ENCODE results near the gene TCF12. TPM values are rescaled to one million over a fixed set of nuclear protein-coding genes. Genes with fewer than 3 reads are reported as not detected.

Gene TCF12
- total RNA-seq, 1 donor from 2014 or later: 33.2 TPM

- no peak for FAIRE-seq
- TF ChIP-seq, protein P1, sequence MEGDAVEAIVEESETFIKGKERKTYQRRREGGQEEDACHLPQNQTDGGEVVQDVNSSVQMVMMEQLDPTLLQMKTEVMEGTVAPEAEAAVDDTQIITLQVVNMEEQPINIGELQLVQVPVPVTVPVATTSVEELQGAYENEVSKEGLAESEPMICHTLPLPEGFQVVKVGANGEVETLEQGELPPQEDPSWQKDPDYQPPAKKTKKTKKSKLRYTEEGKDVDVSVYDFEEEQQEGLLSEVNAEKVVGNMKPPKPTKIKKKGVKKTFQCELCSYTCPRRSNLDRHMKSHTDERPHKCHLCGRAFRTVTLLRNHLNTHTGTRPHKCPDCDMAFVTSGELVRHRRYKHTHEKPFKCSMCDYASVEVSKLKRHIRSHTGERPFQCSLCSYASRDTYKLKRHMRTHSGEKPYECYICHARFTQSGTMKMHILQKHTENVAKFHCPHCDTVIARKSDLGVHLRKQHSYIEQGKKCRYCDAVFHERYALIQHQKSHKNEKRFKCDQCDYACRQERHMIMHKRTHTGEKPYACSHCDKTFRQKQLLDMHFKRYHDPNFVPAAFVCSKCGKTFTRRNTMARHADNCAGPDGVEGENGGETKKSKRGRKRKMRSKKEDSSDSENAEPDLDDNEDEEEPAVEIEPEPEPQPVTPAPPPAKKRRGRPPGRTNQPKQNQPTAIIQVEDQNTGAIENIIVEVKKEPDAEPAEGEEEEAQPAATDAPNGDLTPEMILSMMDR (IDR thresholded peaks at IDR 0.05; ENCODE audit: insufficient read depth, low read length, severe bottlenecking): no peak
- peak; percentile 39 for DNase-seq (ENCODE audit: low read depth)
- Histone ChIP-seq H3K4me3 (ENCODE audit: low read depth, low read length) (no peak overlapping the region), H3K36me3 (ENCODE audit: control insufficient read depth, insufficient read depth, low read length) (no peaks in the 10 kb centered on the region), H3K27me3 (ENCODE audit: control insufficient read depth, insufficient read depth, low read length) (no peaks in the 10 kb centered on the region)
Observed at GRCh38 chr15:57033715-57034439, 115.4 kb downstream of the TCF12 start.

DNA sequence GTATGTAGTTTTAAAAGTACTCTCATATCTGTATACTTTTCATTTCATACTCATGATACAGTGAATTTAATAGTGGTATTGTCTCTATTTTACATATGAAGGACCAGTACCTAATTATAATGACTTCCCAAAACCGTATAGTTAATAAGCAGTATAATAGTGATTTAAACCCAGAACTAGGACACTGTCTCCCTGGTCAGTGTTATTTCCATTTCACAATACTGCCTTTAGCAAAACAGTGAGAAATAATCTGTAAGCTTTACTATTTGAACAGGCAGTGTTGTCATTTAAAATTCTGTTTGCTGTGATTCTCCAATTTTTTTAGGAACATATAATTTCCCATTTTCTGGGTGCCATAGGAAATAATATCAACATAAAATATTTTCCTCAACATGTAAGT is 116.2 kb downstream of the TCF12 start:
- no peak for DNase-seq (ENCODE audit: low read depth)
- Histone ChIP-seq H3K4me3 (ENCODE audit: low read depth, low read length) (no peak overlapping the region), H3K27me3 (ENCODE audit: control insufficient read depth, insufficient read depth, low read length) (no peaks in the 10 kb centered on the region), H3K36me3 (ENCODE audit: control insufficient read depth, insufficient read depth, low read length) (no peaks in the 10 kb centered on the region)
- FAIRE-seq: no peak
- TF ChIP-seq, protein P1 (IDR thresholded peaks at IDR 0.05; ENCODE audit: insufficient read depth, low read length, severe bottlenecking): no peak

- H3K36me3 ChIP-seq (ENCODE audit: control insufficient read depth, insufficient read depth, low read length): no peaks in the 10 kb centered on the region
- H3K4me3 ChIP-seq (ENCODE audit: low read depth, low read length): no peak overlapping the region
- DNase-seq (ENCODE audit: low read depth) (no peak), FAIRE-seq (no peak)
- H3K27me3 ChIP-seq (ENCODE audit: control insufficient read depth, insufficient read depth, low read length): no peaks in the 10 kb centered on the region
- TF ChIP-seq, protein P1 (IDR thresholded peaks at IDR 0.05; ENCODE audit: insufficient read depth, low read length, severe bottlenecking): no peak
Observed at GRCh38 chr15:57035664-57036063, 117.2 kb downstream of the TCF12 start.

DNA sequence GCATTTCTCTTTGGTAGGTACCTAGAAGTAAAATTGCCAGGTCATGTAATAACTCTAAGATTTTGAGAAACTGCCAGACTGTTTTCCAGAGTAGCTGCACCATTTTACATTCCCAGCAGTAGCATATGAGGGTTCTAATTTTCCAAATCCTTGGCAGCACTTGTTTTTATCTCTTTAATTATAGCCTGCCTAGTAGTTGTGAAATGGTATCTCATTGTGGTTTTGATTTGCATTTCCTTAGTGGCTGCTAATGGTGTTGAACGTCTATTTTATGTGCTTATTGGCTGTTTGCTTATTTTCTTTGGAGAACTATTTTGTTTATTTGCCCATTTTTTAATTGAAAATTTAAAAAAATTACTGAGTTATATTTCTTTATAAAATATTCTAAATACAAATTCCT is 117.9 kb downstream of the TCF12 start:
- no peak for FAIRE-seq
- no peak for DNase-seq (ENCODE audit: low read depth)
- Histone ChIP-seq H3K27me3 (ENCODE audit: control insufficient read depth, insufficient read depth, low read length) (no peaks in the 10 kb centered on the region), H3K36me3 (ENCODE audit: control insufficient read depth, insufficient read depth, low read length) (no peaks in the 10 kb centered on the region), H3K4me3 (ENCODE audit: low read depth, low read length) (no peak overlapping the region)
- TF ChIP-seq, protein P1 (IDR thresholded peaks at IDR 0.05; ENCODE audit: insufficient read depth, low read length, severe bottlenecking): no peak

DNA sequence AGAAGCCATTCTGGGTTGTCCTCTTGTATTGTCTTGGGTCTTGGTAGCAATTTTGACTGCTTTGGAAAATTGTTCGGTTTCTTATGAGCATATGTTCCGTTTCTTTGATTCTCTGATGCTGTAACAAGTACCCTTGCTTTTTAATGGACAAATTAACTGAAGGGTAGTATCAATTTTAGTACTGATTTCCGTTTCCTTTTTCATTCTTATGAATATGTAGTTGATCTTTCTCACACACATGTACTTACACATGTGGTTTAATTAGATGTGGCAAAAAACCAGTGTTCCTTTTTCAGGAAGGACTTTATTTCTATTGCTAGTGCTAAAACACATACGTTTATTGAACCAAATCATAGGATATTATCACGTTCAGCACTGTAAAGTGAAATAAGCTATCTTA is 119.1 kb downstream of the TCF12 start:
- DNase-seq (ENCODE audit: low read depth) (no peak), FAIRE-seq (no peak)
- TF ChIP-seq, protein P1 (IDR thresholded peaks at IDR 0.05; ENCODE audit: insufficient read depth, low read length, severe bottlenecking): no peak

GRCh38 chr15:57038040-57038439 is 119.6 kb downstream of the TCF12 start:
- FAIRE-seq: no peak
- H3K36me3 ChIP-seq (ENCODE audit: control insufficient read depth, insufficient read depth, low read length): no peaks in the 10 kb centered on the region
- H3K27me3 ChIP-seq (ENCODE audit: control insufficient read depth, insufficient read depth, low read length): no peaks in the 10 kb centered on the region
- TF ChIP-seq, protein P1 (IDR thresholded peaks at IDR 0.05; ENCODE audit: insufficient read depth, low read length, severe bottlenecking): no peak
- DNase-seq (ENCODE audit: low read depth): no peak
- no peak overlapping the region for H3K4me3 ChIP-seq (ENCODE audit: low read depth, low read length)

More for the DNA sequence above, 119.1 kb downstream of the TCF12 start:
- no peaks in the 10 kb centered on the region for H3K27me3 ChIP-seq (ENCODE audit: control insufficient read depth, insufficient read depth, low read length)
- no peaks in the 10 kb centered on the region for H3K36me3 ChIP-seq (ENCODE audit: control insufficient read depth, insufficient read depth, low read length)
- no peak overlapping the region for H3K4me3 ChIP-seq (ENCODE audit: low read depth, low read length)

All from bronchial epithelial cell (primary cell).